HG03060 (cell line): ENCODE data around the gene YIPF6.
"Not testable (repeated sequence)": the region's sequence is repeated elsewhere in the genome, so short reads cannot be mapped to it uniquely, and the experiment has no call there.

Source experiments
- ATAC-seq: cut with Tn5 transposase; IDR thresholded peaks from one replicate; pipeline ENCODE4 v1.9.1; 2021; ENCODE audit warnings: low read depth, moderate number of reproducible peaks; ENCODE audit not compliant: unreplicated experiment

YIPF6 gene

GRCh38 chrX:68498508-68499379 lies at the start of gene YIPF6:
TSS of gene YIPF6 (plus strand) at chrX:68499051. CDS start at chrX:68499067, 16 bp downstream.
- ATAC-seq, result peak; percentile 85

- no peak for ATAC-seq
Measured at GRCh38 chrX:68451720-68452119, 47.1 kb upstream of the YIPF6 start.

- ATAC-seq, result no peak
Measured at GRCh38 chrX:68454476-68455150, 44.2 kb upstream of the YIPF6 start.

- no peak for ATAC-seq
Measured at GRCh38 chrX:68455151-68455510, 43.7 kb upstream of the YIPF6 start.

GRCh38 chrX:68461093-68461492 lies 37.8 kb upstream of the YIPF6 start:
- ATAC-seq, result no peak

- ATAC-seq, result no peak
Measured at GRCh38 chrX:68461576-68461975, 37.3 kb upstream of the YIPF6 start.

GRCh38 chrX:68462197-68462596 lies 36.7 kb upstream of the YIPF6 start:
- no peak for ATAC-seq

GRCh38 chrX:68462653-68463052 lies 36.2 kb upstream of the YIPF6 start:
- ATAC-seq, result no peak

- no peak for ATAC-seq
Measured at GRCh38 chrX:68463880-68464279, 35.0 kb upstream of the YIPF6 start.

- ATAC-seq, result no peak
Measured at GRCh38 chrX:68464796-68465195, 34.1 kb upstream of the YIPF6 start.

- no peak for ATAC-seq
Measured at GRCh38 chrX:68480969-68481368, 17.9 kb upstream of the YIPF6 start.

- ATAC-seq, result not testable (repeated sequence)
Measured at GRCh38 chrX:68486198-68486597, 12.7 kb upstream of the YIPF6 start.

- ATAC-seq, result no peak
Measured at GRCh38 chrX:68487254-68487653, 11.6 kb upstream of the YIPF6 start.

- no peak for ATAC-seq
Measured at GRCh38 chrX:68487924-68488323, 10.9 kb upstream of the YIPF6 start.

- ATAC-seq, result no peak
Measured at GRCh38 chrX:68488657-68489056, 10.2 kb upstream of the YIPF6 start.

- ATAC-seq, result no peak
Measured at GRCh38 chrX:68490644-68491043, 8.2 kb upstream of the YIPF6 start.

GRCh38 chrX:68492583-68492982 lies 6.3 kb upstream of the YIPF6 start:
- ATAC-seq, result no peak

- ATAC-seq, result not testable (repeated sequence)
Measured at GRCh38 chrX:68493776-68494175, 5.1 kb upstream of the YIPF6 start.

GRCh38 chrX:68498044-68498507 lies 775 bp upstream of the YIPF6 start:
- ATAC-seq, result no peak

GRCh38 chrX:68499543-68500504 lies 973 bp downstream of the YIPF6 start:
- ATAC-seq, result no peak
